ENCODE results near the gene TUBD1. TPM values are rescaled to one million over a fixed set of nuclear protein-coding genes. Genes with fewer than 3 reads are reported as not detected.
"Not testable (repeated sequence)": the region's sequence is repeated elsewhere in the genome, so short reads cannot be mapped to it uniquely, and the experiment has no call there.

TUBD1 gene, protein sequence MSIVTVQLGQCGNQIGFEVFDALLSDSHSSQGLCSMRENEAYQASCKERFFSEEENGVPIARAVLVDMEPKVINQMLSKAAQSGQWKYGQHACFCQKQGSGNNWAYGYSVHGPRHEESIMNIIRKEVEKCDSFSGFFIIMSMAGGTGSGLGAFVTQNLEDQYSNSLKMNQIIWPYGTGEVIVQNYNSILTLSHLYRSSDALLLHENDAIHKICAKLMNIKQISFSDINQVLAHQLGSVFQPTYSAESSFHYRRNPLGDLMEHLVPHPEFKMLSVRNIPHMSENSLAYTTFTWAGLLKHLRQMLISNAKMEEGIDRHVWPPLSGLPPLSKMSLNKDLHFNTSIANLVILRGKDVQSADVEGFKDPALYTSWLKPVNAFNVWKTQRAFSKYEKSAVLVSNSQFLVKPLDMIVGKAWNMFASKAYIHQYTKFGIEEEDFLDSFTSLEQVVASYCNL
- total RNA-seq, result 5.9 and 8.3 TPM in 2 replicates

- TF ChIP-seq CTCF (IDR thresholded peaks at IDR 0.05; ENCODE audit: insufficient read depth, low read length, poor library complexity, severe bottlenecking), result no peak
- H3K36me3 ChIP-seq (ENCODE audit: control insufficient read depth, insufficient read depth, low read length), result no peaks in the 10 kb centered on the region
- peak within 1 kb of the TSS; percentile 97 for H3K4me3 ChIP-seq (ENCODE audit: low read depth, low read length)
- DNase-seq (ENCODE audit: low read depth), result peak; percentile 95
- H3K27me3 ChIP-seq (ENCODE audit: control insufficient read depth, insufficient read depth, low read length), result no peaks in the 10 kb centered on the region
Measured at GRCh38 chr17:59892924-59893675, at the start of gene TUBD1, which contains the start of gene RPS6KB1. TUBD1 (minus strand) TSS chr17:59892943; CDS start chr17:59891002, 1,941 bp downstream. RPS6KB1 (plus strand) TSS chr17:59893121; CDS start chr17:59893185, 64 bp downstream.

DNA sequence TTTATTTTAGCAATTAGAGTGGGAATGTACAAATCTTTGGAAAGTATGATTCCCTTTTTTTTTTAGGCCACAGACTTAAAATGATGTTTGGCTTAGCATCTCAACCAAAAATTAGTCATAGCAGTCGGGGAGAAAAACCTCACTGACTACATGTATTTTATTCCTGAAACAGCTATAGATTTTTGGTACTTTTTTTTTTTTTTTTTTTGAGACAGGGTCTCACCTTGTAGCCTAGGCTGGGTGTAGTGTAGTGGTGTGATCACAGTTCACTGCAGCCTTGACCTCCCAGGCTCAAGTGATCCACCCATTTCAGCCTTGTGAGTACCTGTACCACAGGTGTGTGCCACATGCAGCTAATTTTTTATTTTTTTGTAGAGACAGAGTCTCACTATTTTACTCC lies 48.4 kb upstream of the TUBD1 start:
- no peaks in the 10 kb centered on the region for H3K36me3 ChIP-seq (ENCODE audit: control insufficient read depth, insufficient read depth, low read length)

GRCh38 chr17:59940697-59941096 lies 48.0 kb upstream of the TUBD1 start:
- H3K36me3 ChIP-seq (ENCODE audit: control insufficient read depth, insufficient read depth, low read length); H3K4me3 ChIP-seq (ENCODE audit: low read depth, low read length); H3K27me3 ChIP-seq (ENCODE audit: control insufficient read depth, insufficient read depth, low read length); DNase-seq (ENCODE audit: low read depth): not testable (repeated sequence)

More for the DNA sequence above, 48.4 kb upstream of the TUBD1 start:
- Histone ChIP-seq H3K4me3 (ENCODE audit: low read depth, low read length) (no peak overlapping the region), H3K27me3 (ENCODE audit: control insufficient read depth, insufficient read depth, low read length) (no peaks in the 10 kb centered on the region)
- no peak for DNase-seq (ENCODE audit: low read depth)
- TF ChIP-seq CTCF (IDR thresholded peaks at IDR 0.05; ENCODE audit: insufficient read depth, low read length, poor library complexity, severe bottlenecking), result no peak

GRCh38 chr17:59933317-59933716 lies 40.6 kb upstream of the TUBD1 start:
- H3K36me3 ChIP-seq (ENCODE audit: control insufficient read depth, insufficient read depth, low read length); H3K27me3 ChIP-seq (ENCODE audit: control insufficient read depth, insufficient read depth, low read length); DNase-seq (ENCODE audit: low read depth); H3K4me3 ChIP-seq (ENCODE audit: low read depth, low read length): not testable (repeated sequence)

- DNase-seq (ENCODE audit: low read depth); H3K36me3 ChIP-seq (ENCODE audit: control insufficient read depth, insufficient read depth, low read length); H3K27me3 ChIP-seq (ENCODE audit: control insufficient read depth, insufficient read depth, low read length): not testable (repeated sequence)
Measured at GRCh38 chr17:59930768-59931167, 38.0 kb upstream of the TUBD1 start.

DNA sequence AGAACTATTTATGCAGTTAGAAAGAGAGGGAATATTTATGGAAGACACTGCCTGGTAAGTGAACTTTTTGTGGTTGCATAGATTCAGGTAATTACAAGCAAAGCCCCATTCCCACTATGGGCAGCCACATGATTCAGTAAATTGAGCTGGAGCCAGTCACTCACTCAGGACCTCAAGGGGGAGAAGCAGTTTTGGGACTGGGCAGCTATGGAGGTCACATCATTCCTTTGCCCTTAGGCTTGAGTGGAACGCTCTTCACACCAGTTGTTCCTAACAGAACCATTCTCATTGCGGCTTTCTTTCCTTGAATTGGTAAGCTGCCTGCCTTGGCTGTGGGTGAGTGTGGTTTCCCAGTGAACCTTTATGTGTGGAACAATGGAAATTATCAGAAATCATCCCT lies 37.4 kb upstream of the TUBD1 start:
- H3K36me3 ChIP-seq (ENCODE audit: control insufficient read depth, insufficient read depth, low read length); DNase-seq (ENCODE audit: low read depth): not testable (repeated sequence)

More at GRCh38 chr17:59930768-59931167, 38.0 kb upstream of the TUBD1 start:
- H3K4me3 ChIP-seq (ENCODE audit: low read depth, low read length), result not testable (repeated sequence)

GRCh38 chr17:59920637-59921036 lies 27.9 kb upstream of the TUBD1 start:
- not testable (repeated sequence) for H3K36me3 ChIP-seq (ENCODE audit: control insufficient read depth, insufficient read depth, low read length); DNase-seq (ENCODE audit: low read depth); H3K4me3 ChIP-seq (ENCODE audit: low read depth, low read length); H3K27me3 ChIP-seq (ENCODE audit: control insufficient read depth, insufficient read depth, low read length)

More for the DNA sequence above, 37.4 kb upstream of the TUBD1 start:
- H3K27me3 ChIP-seq (ENCODE audit: control insufficient read depth, insufficient read depth, low read length); H3K4me3 ChIP-seq (ENCODE audit: low read depth, low read length): not testable (repeated sequence)

DNA sequence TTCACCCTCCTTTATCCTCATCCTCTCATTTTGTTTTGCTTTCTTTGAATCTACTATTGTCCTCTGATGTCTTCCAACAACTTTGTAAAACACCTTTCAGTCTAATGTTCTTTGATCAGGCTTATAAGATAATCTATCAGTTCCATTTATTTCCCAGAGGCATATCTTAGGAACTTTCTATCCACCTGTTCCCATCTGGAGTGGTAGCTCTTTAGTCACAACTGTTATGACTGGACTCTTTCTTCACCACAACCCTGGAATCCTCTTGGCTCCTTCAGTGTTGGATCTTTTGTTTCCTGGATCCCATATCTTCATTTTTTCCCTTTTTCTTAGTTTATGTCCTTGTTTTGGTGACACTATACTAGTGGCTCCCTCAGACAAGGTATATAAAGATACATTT lies 23.7 kb upstream of the TUBD1 start:
- TF ChIP-seq CTCF (IDR thresholded peaks at IDR 0.05; ENCODE audit: insufficient read depth, low read length, poor library complexity, severe bottlenecking), result no peak
- no peaks in the 10 kb centered on the region for H3K27me3 ChIP-seq (ENCODE audit: control insufficient read depth, insufficient read depth, low read length)
- no peak for DNase-seq (ENCODE audit: low read depth)
- H3K36me3 ChIP-seq (ENCODE audit: control insufficient read depth, insufficient read depth, low read length), result no peaks in the 10 kb centered on the region
- H3K4me3 ChIP-seq (ENCODE audit: low read depth, low read length), result no peak overlapping the region

Data from kidney epithelial cell (primary cell).